Fibroblast of upper back skin (primary cell): ENCODE results near the gene SRGAP2.

Experiments used
- DNase-seq: peaks from one replicate; pipeline ENCODE4 v3.0.0-alpha.2; 2013

SRGAP2 gene

DNA sequence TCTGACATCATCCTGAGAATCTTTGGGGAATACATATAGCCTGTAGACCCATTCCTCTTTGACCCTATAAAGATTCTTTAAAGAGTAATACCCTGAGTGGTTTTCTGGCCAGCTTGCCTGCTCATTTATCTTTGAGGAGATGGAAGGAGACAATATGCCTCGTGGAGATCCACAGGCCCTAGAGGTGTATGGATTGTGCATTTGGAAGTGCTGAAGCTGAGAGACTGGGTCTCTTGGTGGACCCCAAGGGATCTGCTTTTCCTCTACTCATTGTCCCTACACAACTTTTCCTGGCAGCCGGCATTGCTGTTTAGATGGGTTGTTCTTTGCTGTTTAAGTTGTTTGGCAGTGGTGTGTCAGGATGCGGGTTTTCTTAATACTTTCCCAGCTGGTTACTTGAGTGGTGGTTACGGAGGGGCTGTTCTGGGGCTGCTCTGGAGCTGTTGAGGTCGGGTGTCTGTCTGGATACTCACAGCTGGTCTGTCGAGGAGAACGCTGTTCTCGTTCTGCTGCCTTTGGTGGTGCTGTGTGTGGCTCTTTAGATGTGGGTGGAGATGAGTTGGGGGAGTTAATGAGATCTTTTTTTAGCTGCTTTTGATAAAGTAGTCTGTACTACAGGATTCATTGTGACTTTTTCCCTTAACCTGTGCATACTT lies 49.5 kb downstream of the SRGAP2 start:
- peak; percentile 73 for DNase-seq
